PFSK-1 (cell line): ENCODE measurements around the gene MYH8.

Experiments used
- POLR2AphosphoS5 ChIP-seq: IDR thresholded peaks from 2 replicates; pipeline ENCODE4 v1.6.1; 2012; ENCODE audit warnings: low read depth, mild to moderate bottlenecking, control low read depth, low read length, moderate library complexity
- SIN3A ChIP-seq: IDR thresholded peaks from 2 replicates; pipeline ENCODE4 v1.6.1; 2012; ENCODE audit warnings: mild to moderate bottlenecking, low read length, moderate library complexity, borderline replicate concordance; ENCODE audit not compliant: insufficient read depth
- TAF1 ChIP-seq: IDR thresholded peaks from 2 replicates; pipeline ENCODE4 v1.6.1; 2012; ENCODE audit warnings: low read length, control low read depth, borderline replicate concordance; ENCODE audit not compliant: insufficient read depth
- TF ChIP-seq, protein P1 (sequence below), 2 experiments: IDR thresholded peaks; 2 replicates each; pipeline versions ENCODE4 v1.6.1 to v1.8.0; 2011 to 2012; ENCODE audit warnings: low read depth in 2 of 2, low read length in 2 of 2, control low read depth in 1 of 2, inconsistent platforms in 1 of 2, mild to moderate bottlenecking in 1 of 2, moderate library complexity in 1 of 2; ENCODE audit not compliant: insufficient read depth in 1 of 2

DNA sequence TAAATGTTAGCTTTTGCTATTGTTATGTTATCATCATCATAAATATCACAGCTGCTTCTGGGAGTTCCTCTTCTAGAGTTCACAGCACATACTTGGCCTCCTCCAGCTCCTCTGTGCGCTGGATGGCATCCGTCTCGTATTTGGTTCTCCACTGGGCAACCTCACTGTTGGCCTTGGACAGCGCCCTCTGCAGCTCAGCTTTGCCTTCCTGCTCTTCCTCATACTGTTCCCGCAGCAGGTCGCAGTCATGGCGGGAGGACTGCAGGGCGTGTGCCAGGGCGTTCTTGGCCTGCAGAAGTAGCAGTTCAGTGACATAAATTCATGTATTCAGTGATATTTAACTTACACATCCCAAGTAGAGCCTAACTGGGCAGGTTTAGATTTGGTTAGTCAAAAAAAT, 23.4 kb downstream of the MYH8 start:
- TF ChIP-seq, protein P1, sequence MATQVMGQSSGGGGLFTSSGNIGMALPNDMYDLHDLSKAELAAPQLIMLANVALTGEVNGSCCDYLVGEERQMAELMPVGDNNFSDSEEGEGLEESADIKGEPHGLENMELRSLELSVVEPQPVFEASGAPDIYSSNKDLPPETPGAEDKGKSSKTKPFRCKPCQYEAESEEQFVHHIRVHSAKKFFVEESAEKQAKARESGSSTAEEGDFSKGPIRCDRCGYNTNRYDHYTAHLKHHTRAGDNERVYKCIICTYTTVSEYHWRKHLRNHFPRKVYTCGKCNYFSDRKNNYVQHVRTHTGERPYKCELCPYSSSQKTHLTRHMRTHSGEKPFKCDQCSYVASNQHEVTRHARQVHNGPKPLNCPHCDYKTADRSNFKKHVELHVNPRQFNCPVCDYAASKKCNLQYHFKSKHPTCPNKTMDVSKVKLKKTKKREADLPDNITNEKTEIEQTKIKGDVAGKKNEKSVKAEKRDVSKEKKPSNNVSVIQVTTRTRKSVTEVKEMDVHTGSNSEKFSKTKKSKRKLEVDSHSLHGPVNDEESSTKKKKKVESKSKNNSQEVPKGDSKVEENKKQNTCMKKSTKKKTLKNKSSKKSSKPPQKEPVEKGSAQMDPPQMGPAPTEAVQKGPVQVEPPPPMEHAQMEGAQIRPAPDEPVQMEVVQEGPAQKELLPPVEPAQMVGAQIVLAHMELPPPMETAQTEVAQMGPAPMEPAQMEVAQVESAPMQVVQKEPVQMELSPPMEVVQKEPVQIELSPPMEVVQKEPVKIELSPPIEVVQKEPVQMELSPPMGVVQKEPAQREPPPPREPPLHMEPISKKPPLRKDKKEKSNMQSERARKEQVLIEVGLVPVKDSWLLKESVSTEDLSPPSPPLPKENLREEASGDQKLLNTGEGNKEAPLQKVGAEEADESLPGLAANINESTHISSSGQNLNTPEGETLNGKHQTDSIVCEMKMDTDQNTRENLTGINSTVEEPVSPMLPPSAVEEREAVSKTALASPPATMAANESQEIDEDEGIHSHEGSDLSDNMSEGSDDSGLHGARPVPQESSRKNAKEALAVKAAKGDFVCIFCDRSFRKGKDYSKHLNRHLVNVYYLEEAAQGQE (IDR thresholded peaks at IDR 0.05; ENCODE audit: insufficient read depth in 1 of 2, low read depth in 2 of 2, low read length in 2 of 2) = no peak
- no peak for TF ChIP-seq POLR2AphosphoS5
- no peak for TF ChIP-seq TAF1
- TF ChIP-seq SIN3A = no peak
